Small intestine (tissue), 7 donors: Measurements from ENCODE around the gene G6PC2. TPM values are rescaled to one million over a fixed set of nuclear protein-coding genes. Genes with fewer than 3 reads are reported as not detected.
"Not testable (repeated sequence)": the region's sequence is repeated elsewhere in the genome, so short reads cannot be mapped to it uniquely, and the experiment has no call there.

ENCODE experiments used
- DNase-seq, 2 donors: peaks; one replicate each; pipeline versions ENCODE4 v3.0.0 to v3.0.0-alpha.2; 2013
- FAIRE-seq: peaks from 2 replicates; lab custom pipeline; 2012; peaks lifted over from hg19 to GRCh38; lab: Jason Lieb, UNC
- H3K27ac ChIP-seq, 3 donors: one replicate each; pipeline ENCODE4 v1.5.1; 2013; ENCODE audit warnings: low read length in 2 of 3, mild to moderate bottlenecking in 2 of 3, control low read depth in 1 of 3, inconsistent platforms in 1 of 3, low read depth in 1 of 3, moderate library complexity in 1 of 3
- H3K27me3 ChIP-seq, 3 donors: one replicate each; pipeline ENCODE4 v1.6.1; 2013; ENCODE audit warnings: low read length in 3 of 3, inconsistent platforms in 1 of 3; ENCODE audit not compliant: control insufficient read depth in 3 of 3, insufficient read depth in 3 of 3
- H3K36me3 ChIP-seq, 3 donors: one replicate each; pipeline ENCODE4 v1.6.1; 2013; ENCODE audit warnings: low read length in 3 of 3, inconsistent platforms in 1 of 3, low read depth in 1 of 3, mild to moderate bottlenecking in 1 of 3, moderate library complexity in 1 of 3; ENCODE audit not compliant: control insufficient read depth in 3 of 3, insufficient read depth in 2 of 3
- H3K4me1 ChIP-seq, 3 donors: one replicate each; pipeline ENCODE4 v1.6.1; 2013; ENCODE audit warnings: low read length in 2 of 3, inconsistent platforms in 1 of 3, low read depth in 1 of 3, mild to moderate bottlenecking in 1 of 3, moderate library complexity in 1 of 3; ENCODE audit not compliant: control insufficient read depth in 3 of 3, insufficient read depth in 2 of 3
- H3K4me3 ChIP-seq, 3 donors: one replicate each; pipeline ENCODE4 v1.5.1; 2013; ENCODE audit warnings: low read length in 3 of 3, control low read depth in 1 of 3, inconsistent platforms in 1 of 3, low read depth in 1 of 3, mild to moderate bottlenecking in 1 of 3, moderate library complexity in 1 of 3
- H3K9me3 ChIP-seq, 2 donors: one replicate each; pipeline ENCODE4 v1.6.1; 2013; ENCODE audit warnings: low read depth in 1 of 2, low read length in 1 of 2; ENCODE audit not compliant: control insufficient read depth in 2 of 2, insufficient read depth in 1 of 2
- WGBS, 3 donors: extraction: QIAGEN DNeasy Blood & Tissue Kit; methylation state at CpG; one replicate each; pipeline ENCODE4 v1.1.7; 2013; 5-methylcytosine and 5-hydroxymethylcytosine counted together
- polyA plus RNA-seq, 4 donors: library from polyadenylated mRNA; stranded (reverse) in 3 of 4; unstranded in 1 of 4; fragments of 200-250 nt in 3 of 4; fragments of 120-200 nt in 1 of 4; gene quantifications; one replicate each; pipeline versions ENCODE4 v1.2.1 to v1.2.3, GENCODE V29; 2013
- donor health status: healthy with polysubstance abuse.
- donor health status: control.
- donor health status: control.
- donor health status: Bipolar disorder and iron deficiency.
- donor health status: healthy.

Gene G6PC2
- polyA plus RNA-seq, 4 donors, result 0.12 TPM; not detected in 3

DNA sequence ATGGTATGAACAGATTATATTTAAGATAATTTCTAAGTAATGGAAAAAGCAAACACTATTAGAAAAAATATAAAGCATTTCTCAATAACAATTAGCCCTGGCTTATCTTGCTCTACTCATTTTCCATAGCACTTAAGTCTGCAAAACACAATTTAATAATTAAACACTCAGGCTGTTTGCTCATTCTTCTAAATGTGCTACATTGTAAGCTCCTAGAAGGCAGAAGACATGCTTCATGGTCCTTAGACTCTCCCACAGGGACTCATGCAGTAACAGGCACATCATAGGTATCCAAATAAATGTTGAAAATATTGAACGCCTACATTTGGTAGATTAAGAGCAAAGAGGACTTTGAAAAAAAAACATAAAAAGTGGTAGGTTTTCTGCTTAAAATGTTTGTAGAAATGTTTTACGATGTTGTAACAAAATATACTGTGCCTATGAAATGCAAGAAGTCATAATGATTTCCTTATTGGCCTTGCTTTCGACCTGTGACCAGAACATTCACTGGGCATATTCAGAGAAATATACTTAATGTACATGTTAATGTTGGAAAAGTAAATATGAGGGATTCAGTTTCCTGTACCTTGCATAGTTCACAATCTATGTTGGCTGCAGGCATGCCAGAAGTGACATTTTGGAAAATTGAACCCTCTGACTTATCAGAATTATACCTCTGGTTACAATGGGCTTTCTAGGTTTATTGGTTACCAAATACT lies 27.2 kb downstream of the G6PC2 start:
- no peak overlapping the region for H3K4me3 ChIP-seq
- DNase-seq, result peak; percentile 33 to 35
- H3K9me3 ChIP-seq, result no peaks in the 10 kb centered on the region
- FAIRE-seq, result no peak
- peaks cover 0 to 3% (median 0%) of the 10 kb centered on the region in 3 donors for H3K4me1 ChIP-seq
- H3K27me3 ChIP-seq, result no peaks in the 10 kb centered on the region
- H3K27ac ChIP-seq, result peak overlapping the region in 1 of 3 donors; percentile 18
- H3K36me3 ChIP-seq, result no peaks in the 10 kb centered on the region
- WGBS, 3 donors, result 43 to 60% (median 59%) methylated on average over 3 of the region's 3 CpGs

DNA sequence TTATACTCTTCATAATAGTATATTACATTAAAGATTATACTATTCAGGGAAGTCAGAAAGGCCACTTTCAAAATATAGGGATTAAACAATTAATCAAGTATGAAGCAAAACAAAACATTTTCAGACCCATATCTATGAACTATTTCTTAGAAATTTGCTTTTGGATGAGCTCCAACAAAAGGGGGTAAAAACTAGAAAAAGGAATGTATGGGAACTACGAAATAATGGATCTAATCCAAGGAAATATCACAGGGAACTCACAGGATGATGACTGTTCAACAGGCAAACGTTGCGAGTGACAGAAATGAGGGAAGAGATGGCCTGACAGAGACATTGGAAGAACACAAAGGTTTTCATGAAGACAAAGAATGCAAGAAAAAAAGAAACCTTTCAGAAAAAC lies 27.9 kb downstream of the G6PC2 start:
- H3K4me1 ChIP-seq, result peaks cover 0 to 3% (median 0%) of the 10 kb centered on the region in 3 donors
- H3K4me3 ChIP-seq, result no peak overlapping the region
- DNase-seq, result no peak
- no peak for FAIRE-seq
- H3K36me3 ChIP-seq, result no peaks in the 10 kb centered on the region
- H3K27ac ChIP-seq, result no peak overlapping the region
- no peaks in the 10 kb centered on the region for H3K9me3 ChIP-seq
- H3K27me3 ChIP-seq, result no peaks in the 10 kb centered on the region
- 60 to 73% (median 73%) methylated on average over 3 of the region's 3 CpGs for WGBS, 3 donors

GRCh38 chr2:168930242-168930641 lies 29.2 kb downstream of the G6PC2 start:
- FAIRE-seq, result no peak
- Histone ChIP-seq H3K4me1 (peaks cover 0 to 3% (median 0%) of the 10 kb centered on the region in 3 donors), H3K4me3 (no peak overlapping the region), H3K27ac (no peak overlapping the region), H3K27me3 (no peaks in the 10 kb centered on the region), H3K36me3 (no peaks in the 10 kb centered on the region), H3K9me3 (no peaks in the 10 kb centered on the region)
- DNase-seq, result no peak
- WGBS, 3 donors, result 56 to 76% (median 70%) methylated on average over 1 of the region's 1 CpG

- 89 to 94% (median 92%) methylated on average over 4 of the region's 4 CpGs for WGBS, 3 donors
- not testable (repeated sequence) for H3K9me3 ChIP-seq, H3K27me3 ChIP-seq, H3K27ac ChIP-seq, DNase-seq, FAIRE-seq, H3K36me3 ChIP-seq, H3K4me1 ChIP-seq, H3K4me3 ChIP-seq
Measured at GRCh38 chr2:168932174-168932573, 31.1 kb downstream of the G6PC2 start.

- FAIRE-seq, result no peak
- DNase-seq, result no peak
- H3K27ac ChIP-seq, result no peak overlapping the region
- no peak overlapping the region for H3K4me3 ChIP-seq
- WGBS, 3 donors, result 86 to 95% (median 87%) methylated on average over 2 of the region's 2 CpGs
- H3K4me1 ChIP-seq, result no peaks in the 10 kb centered on the region
- H3K36me3 ChIP-seq, result no peaks in the 10 kb centered on the region
- no peaks in the 10 kb centered on the region for H3K9me3 ChIP-seq
- no peaks in the 10 kb centered on the region for H3K27me3 ChIP-seq
Measured at GRCh38 chr2:168934826-168935225, 33.7 kb downstream of the G6PC2 start.

GRCh38 chr2:168935810-168936581 lies 34.9 kb downstream of the G6PC2 start:
- H3K4me3 ChIP-seq, result no peak overlapping the region

DNA sequence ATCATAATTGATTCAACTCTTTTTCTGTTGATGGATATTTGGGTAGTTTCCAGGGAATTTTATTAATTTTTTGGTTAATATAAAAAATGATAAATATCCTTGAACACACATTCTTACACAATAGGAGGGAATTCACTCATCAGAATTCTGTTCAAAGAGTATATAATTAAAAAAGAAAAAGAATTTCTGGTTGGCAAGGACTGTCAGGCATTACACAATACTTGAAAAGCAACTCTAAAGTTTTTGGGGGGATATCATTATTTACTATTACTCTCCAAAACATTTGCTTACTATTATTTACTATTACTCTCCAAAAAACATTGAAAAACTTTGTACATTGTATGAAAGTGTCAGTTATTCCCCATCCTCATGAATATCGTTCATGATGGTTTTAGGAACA lies 38.0 kb downstream of the G6PC2 start:
- DNase-seq, result no peak
- no peak for FAIRE-seq
- 95 to 97% (median 96%) methylated on average over 1 of the region's 1 CpG for WGBS, 3 donors
- Histone ChIP-seq H3K36me3 (no peaks in the 10 kb centered on the region), H3K27ac (no peak overlapping the region), H3K4me1 (no peaks in the 10 kb centered on the region), H3K9me3 (no peaks in the 10 kb centered on the region), H3K4me3 (no peak overlapping the region), H3K27me3 (no peaks in the 10 kb centered on the region)

More at GRCh38 chr2:168935810-168936581, 34.9 kb downstream of the G6PC2 start:
- Histone ChIP-seq H3K27me3 (no peaks in the 10 kb centered on the region), H3K4me1 (no peaks in the 10 kb centered on the region), H3K27ac (no peak overlapping the region), H3K36me3 (no peaks in the 10 kb centered on the region), H3K9me3 (no peaks in the 10 kb centered on the region)
- no peak for FAIRE-seq
- DNase-seq, result no peak
- WGBS, 3 donors, result 80 to 86% (median 85%) methylated on average over 14 of the region's 14 CpGs

DNA sequence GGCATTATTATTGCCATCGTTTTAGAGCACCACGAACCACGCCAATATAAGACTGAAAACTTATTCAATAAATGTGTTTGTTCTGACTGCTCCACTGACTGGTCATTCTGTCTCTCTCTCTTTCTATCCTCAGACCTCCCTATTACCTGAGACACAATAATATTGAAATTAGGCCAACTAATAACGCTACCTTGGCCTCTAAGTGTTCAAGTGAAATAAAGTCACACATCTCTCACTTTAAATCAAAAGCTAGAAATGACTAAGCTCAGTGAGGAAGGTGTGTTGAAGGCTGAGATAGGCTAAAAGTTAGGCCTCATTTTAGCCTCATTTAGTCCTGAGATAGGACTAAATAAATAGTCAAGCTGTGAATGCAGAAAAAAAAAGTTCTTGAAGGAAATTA lies 38.8 kb downstream of the G6PC2 start:
- no peak for FAIRE-seq
- H3K9me3 ChIP-seq, result no peaks in the 10 kb centered on the region
- DNase-seq, result no peak
- H3K27me3 ChIP-seq, result no peaks in the 10 kb centered on the region
- H3K27ac ChIP-seq, result no peak overlapping the region
- H3K4me1 ChIP-seq, result no peaks in the 10 kb centered on the region
- H3K4me3 ChIP-seq, result no peak overlapping the region
- WGBS, 3 donors, result 62 to 84% (median 83%) methylated on average over 4 of the region's 4 CpGs
- H3K36me3 ChIP-seq, result no peaks in the 10 kb centered on the region
